Fibroblast of skin of scalp (primary cell): Measurements from ENCODE around the gene PRMT7.

Experiments used
- DNase-seq: peaks from one replicate; pipeline ENCODE4 v3.0.0-alpha.2; 2013

PRMT7 gene

GRCh38 chr16:68364561-68364998 lies 53.8 kb downstream of the PRMT7 start:
- DNase-seq, result no peak

GRCh38 chr16:68365167-68365817 lies 54.5 kb downstream of the PRMT7 start:
- DNase-seq, result no peak

- no peak for DNase-seq
Observed at GRCh38 chr16:68366062-68366461, 55.2 kb downstream of the PRMT7 start.

GRCh38 chr16:68367030-68367429 lies 56.2 kb downstream of the PRMT7 start:
- peak; percentile 35 for DNase-seq

- no peak for DNase-seq
Observed at GRCh38 chr16:68367440-68367839, 56.6 kb downstream of the PRMT7 start.

- DNase-seq, result no peak
Observed at GRCh38 chr16:68367891-68368290, 57.1 kb downstream of the PRMT7 start.

- no peak for DNase-seq
Observed at GRCh38 chr16:68368301-68368888, 57.6 kb downstream of the PRMT7 start.

GRCh38 chr16:68369168-68369567 lies 58.3 kb downstream of the PRMT7 start:
- no peak for DNase-seq

- DNase-seq, result no peak
Observed at GRCh38 chr16:68369697-68370580, 59.1 kb downstream of the PRMT7 start.

GRCh38 chr16:68370581-68371275 lies 59.9 kb downstream of the PRMT7 start:
- DNase-seq, result no peak

GRCh38 chr16:68371276-68371651 lies 60.4 kb downstream of the PRMT7 start:
- no peak for DNase-seq

- no peak for DNase-seq
Observed at GRCh38 chr16:68371706-68372380, 61.0 kb downstream of the PRMT7 start.

GRCh38 chr16:68372381-68372720 lies 61.5 kb downstream of the PRMT7 start:
- DNase-seq, result no peak

GRCh38 chr16:68372806-68373205 lies 62.0 kb downstream of the PRMT7 start:
- DNase-seq, result no peak

GRCh38 chr16:68373528-68374245 lies 62.9 kb downstream of the PRMT7 start:
- DNase-seq, result no peak

- no peak for DNase-seq
Observed at GRCh38 chr16:68374246-68374805, 63.5 kb downstream of the PRMT7 start.

- no peak for DNase-seq
Observed at GRCh38 chr16:68374961-68375660, 64.3 kb downstream of the PRMT7 start.

GRCh38 chr16:68375801-68376536 lies 65.2 kb downstream of the PRMT7 start:
- DNase-seq, result no peak

- no peak for DNase-seq
Observed at GRCh38 chr16:68376590-68376989, 65.8 kb downstream of the PRMT7 start.

- no peak for DNase-seq
Observed at GRCh38 chr16:68377221-68377620, 66.4 kb downstream of the PRMT7 start.
